Stimulated activated CD4-positive, alpha-beta T cell treated with anti-CD3 and anti-CD28 coated beads, Interleukin-1b, Interleukin-23, amount 100 ng/mL, for 1 hour (primary cell): ENCODE data around the gene NUP214.
"Not testable (repeated sequence)": the region's sequence is repeated elsewhere in the genome, so short reads cannot be mapped to it uniquely, and the experiment has no call there.

Experiments
- DNase-seq, 2 donors: peaks; one replicate each; pipeline ENCODE4 v3.0.0-alpha.2; 2020; ENCODE audit warnings: low read depth in 2 of 2

Gene NUP214

GRCh38 chr9:131160416-131161112 lies 35.2 kb downstream of the NUP214 start:
- no peak for DNase-seq

- no peak for DNase-seq
These were observed 36.2 kb downstream of the NUP214 start for GRCh38 chr9:131161585-131161984.

GRCh38 chr9:131162886-131163285 lies 37.5 kb downstream of the NUP214 start:
- DNase-seq = no peak

GRCh38 chr9:131165523-131165922 lies 40.1 kb downstream of the NUP214 start:
- no peak for DNase-seq

GRCh38 chr9:131167146-131167692 lies 41.8 kb downstream of the NUP214 start:
- no peak for DNase-seq

GRCh38 chr9:131167936-131168335 lies 42.5 kb downstream of the NUP214 start:
- no peak for DNase-seq

GRCh38 chr9:131169563-131170240 lies 44.3 kb downstream of the NUP214 start:
- no peak for DNase-seq

GRCh38 chr9:131173995-131174394 lies 48.6 kb downstream of the NUP214 start:
- no peak for DNase-seq

- no peak for DNase-seq
These were observed 49.4 kb downstream of the NUP214 start for GRCh38 chr9:131174681-131175239.

- DNase-seq = no peak
These were observed 52.5 kb downstream of the NUP214 start for GRCh38 chr9:131177898-131178297.

- peak; percentile 47 to 61 for DNase-seq
These were observed 53.0 kb downstream of the NUP214 start for GRCh38 chr9:131178382-131178781.

GRCh38 chr9:131178926-131179325 lies 53.5 kb downstream of the NUP214 start:
- no peak for DNase-seq

GRCh38 chr9:131179561-131180219 lies 54.3 kb downstream of the NUP214 start:
- DNase-seq = no peak

- DNase-seq = no peak
These were observed 55.1 kb downstream of the NUP214 start for GRCh38 chr9:131180454-131180853.

- DNase-seq = no peak
These were observed 55.8 kb downstream of the NUP214 start for GRCh38 chr9:131181091-131181681.

- no peak for DNase-seq
These were observed 60.5 kb downstream of the NUP214 start for GRCh38 chr9:131185924-131186323.

GRCh38 chr9:131186622-131187021 lies 61.2 kb downstream of the NUP214 start:
- no peak for DNase-seq

- DNase-seq = no peak
These were observed 62.6 kb downstream of the NUP214 start for GRCh38 chr9:131187957-131188356.

- DNase-seq = no peak
These were observed 63.6 kb downstream of the NUP214 start for GRCh38 chr9:131188976-131189375.

GRCh38 chr9:131190191-131190590 lies 64.8 kb downstream of the NUP214 start:
- no peak for DNase-seq

GRCh38 chr9:131191032-131191431 lies 65.6 kb downstream of the NUP214 start:
- DNase-seq = not testable (repeated sequence)

- no peak for DNase-seq
These were observed 66.5 kb downstream of the NUP214 start for GRCh38 chr9:131191857-131192256.
